GM12874 (cell line): ENCODE data around the gene ACOT2.

Experiments used
- CTCF ChIP-seq: IDR thresholded peaks from 2 replicates; pipeline ENCODE4 v1.5.1; 2011; ENCODE audit warnings: low read depth, mild to moderate bottlenecking, control low read depth, low read length, moderate library complexity; ENCODE audit not compliant: insufficient read depth

The ACOT2 gene

GRCh38 chr14:73613419-73613963 lies 44.5 kb downstream of the ACOT2 start:
- no peak for TF ChIP-seq CTCF

DNA sequence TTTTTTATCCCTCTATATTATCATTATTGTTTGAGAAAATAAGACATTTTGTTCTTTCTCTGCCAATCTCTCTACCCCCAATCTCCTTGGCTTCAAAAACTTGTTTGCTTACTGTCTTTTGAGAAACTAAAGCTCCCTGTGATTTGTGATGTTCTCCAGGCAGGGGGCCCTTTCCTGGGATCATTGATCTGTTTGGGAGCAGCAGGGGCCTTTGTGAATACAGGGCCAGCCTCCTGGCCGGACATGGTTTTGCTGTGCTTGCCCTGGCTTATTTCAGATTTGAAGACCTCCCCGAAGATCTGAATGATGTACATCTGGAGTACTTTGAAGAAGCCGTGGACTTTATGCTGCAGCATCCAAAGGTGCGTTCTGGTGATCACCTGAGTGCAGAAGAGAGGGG lies 47.8 kb downstream of the ACOT2 start:
- no peak for TF ChIP-seq CTCF

- TF ChIP-seq CTCF = no peak
Measured at GRCh38 chr14:73619524-73619923, 50.5 kb downstream of the ACOT2 start.

GRCh38 chr14:73620268-73620667 lies 51.3 kb downstream of the ACOT2 start:
- no peak for TF ChIP-seq CTCF

DNA sequence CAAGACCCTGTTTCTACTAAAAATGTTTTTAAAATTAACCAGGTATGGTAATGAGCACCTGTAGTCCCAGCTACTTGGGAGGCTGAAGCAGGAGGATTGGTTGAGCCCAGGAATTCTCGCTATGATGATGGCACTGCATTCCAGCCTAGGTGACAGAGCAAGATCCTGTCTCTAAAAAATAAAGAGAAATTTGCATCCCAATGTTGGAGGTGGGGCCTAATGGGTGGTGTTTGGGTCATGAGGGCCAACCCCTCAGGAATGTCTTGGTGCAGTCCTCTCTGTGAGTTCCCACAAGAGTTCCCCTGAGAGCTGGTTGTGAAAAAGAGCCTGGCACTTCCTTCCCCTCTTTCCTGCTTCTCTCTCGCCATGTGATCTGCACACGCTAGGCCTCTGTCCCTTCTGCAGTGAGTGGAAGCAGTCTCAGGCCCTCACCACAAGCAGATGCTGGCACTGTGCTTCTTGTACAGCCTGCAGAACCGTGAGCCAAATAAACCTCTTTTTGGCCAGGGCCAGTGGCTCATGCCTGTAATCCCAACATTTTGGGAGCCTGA lies 54.6 kb downstream of the ACOT2 start:
- TF ChIP-seq CTCF = no peak
